ENCODE data around the gene RTN4. TPM values are rescaled to one million over a fixed set of nuclear protein-coding genes. Genes with fewer than 3 reads are reported as not detected.

The RTN4 gene
- 459 to 543 TPM (median 502 TPM) in 5 replicates for total RNA-seq (2022; extraction: Qiagen RNA extraction; ENCODE audit: low read depth)

GRCh38 chr2:55050100-55050994 is at the start of gene RTN4:
TSS of gene RTN4 (minus strand) at chr2:55050451. CDS start at chr2:55050300, 151 bp downstream.

Other genes starting within 250 kb of the RTN4 start
- 1.4 to 2.6 TPM (median 2.4 TPM) in 5 replicates for gene CLHC1, start 181.8 kb upstream of the RTN4 start, total RNA-seq (2022; extraction: Qiagen RNA extraction; ENCODE audit: low read depth)
- gene RPS27A, start 182.2 kb upstream of the RTN4 start, total RNA-seq (2022; extraction: Qiagen RNA extraction; ENCODE audit: low read depth) = 2,293 to 2,970 TPM (median 2,717 TPM) in 5 replicates
- 39.3 to 46.1 TPM (median 44.7 TPM) in 5 replicates for gene MTIF2, start 218.8 kb upstream of the RTN4 start, total RNA-seq (2022; extraction: Qiagen RNA extraction; ENCODE audit: low read depth)